ENCODE results near the gene PCNX1. TPM values are rescaled to one million over a fixed set of nuclear protein-coding genes. Genes with fewer than 3 reads are reported as not detected.
"Not testable (repeated sequence)": the region's sequence is repeated elsewhere in the genome, so short reads cannot be mapped to it uniquely, and the experiment has no call there.

PCNX1 gene
- polyA plus RNA-seq, 1 donor: 25.6 TPM

DNA sequence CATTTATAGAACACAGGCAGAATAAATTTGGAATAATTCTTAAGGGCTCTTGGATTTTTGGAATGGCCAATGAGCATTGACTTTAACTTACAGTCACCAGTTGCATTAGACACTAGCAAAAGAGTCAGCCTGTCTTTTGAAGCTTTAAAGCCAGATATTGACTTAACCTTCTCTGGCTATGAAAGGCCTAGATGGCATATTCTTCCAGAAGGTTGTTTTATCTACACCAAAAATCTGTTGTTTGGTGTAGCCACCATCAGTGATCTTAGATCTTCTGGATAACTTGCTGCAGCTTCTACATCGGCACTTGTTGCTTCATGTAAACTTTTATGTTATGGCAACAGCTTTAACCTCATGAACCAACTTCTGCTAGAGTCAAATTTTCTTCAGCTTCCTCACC, 10.4 kb downstream of the PCNX1 start:
- no peak for DNase-seq

DNA sequence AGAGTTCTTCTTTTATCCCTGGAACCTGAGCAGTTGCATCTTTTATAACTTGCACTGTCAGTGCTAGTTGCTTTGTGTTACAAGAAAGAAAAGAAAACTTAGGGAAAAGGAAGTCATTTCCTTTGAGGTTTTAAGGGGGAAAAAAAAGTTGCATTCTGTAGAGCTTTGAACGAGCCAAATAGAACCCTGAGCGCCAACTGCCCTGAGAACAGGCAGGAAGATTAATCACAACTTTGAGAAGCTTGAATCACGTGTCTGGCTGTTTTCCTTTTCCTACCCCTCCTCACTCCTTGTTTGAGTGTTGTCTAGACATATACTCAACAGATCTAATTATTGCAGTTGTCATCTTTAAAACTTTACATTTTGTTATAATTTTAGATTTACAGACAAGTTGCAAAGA, 12.5 kb downstream of the PCNX1 start:
- no peak for DNase-seq

DNA sequence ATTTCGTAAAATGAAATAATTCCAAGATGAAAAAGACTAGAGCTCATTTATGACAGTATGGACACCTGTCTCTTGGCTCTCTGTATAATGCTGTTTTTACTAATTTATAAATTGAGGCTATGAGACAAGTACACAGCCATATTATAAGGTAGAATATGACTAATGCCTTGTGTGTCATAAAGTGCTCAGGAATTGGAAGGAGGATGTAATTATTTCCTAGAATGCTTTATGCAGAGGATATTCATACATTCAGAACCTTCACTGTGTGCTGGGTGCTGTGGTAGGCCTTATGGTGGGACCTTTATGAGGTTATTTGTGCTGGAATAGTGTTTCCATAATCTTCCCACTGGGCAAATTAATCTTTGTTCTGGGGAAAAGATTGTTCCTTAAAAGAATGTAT, 13.3 kb downstream of the PCNX1 start:
- no peak for DNase-seq

DNA sequence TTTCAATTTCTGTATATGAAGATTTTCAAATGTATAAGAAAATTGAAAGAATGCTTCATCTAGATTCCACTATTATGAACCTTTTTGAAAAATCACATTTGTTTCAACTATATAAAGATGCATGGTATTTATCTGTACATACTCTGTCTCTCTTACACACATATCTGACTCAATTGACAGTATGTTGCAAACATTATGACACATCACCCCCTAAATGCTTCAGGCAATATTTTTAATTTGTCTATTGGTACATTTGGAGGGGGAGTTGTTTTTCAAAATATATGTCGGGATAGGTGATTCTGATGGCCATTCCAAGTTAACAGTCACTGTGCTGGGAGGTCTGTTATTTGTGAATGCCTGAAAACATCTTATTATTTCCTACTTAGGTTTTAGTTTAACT, 14.4 kb downstream of the PCNX1 start:
- DNase-seq: no peak

DNA sequence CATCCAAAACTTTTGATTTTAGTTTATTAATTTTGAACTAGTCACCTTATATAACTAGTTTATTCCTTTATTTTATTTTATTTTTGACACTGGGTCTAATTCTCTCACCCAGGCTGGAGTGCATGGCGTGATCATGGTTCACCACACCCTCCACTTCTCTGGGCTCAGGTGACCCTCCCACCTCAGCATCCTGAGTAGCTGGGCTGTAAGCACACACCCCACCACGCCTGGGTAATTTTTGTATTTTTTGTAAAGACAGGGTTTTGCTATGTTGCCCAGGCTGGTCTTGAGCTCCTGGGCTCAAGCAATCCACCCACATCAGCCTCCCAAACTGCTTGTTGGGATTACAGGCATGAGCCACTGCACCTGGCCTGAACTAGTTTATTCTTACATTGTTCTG, 17.3 kb downstream of the PCNX1 start:
- DNase-seq: no peak

DNA sequence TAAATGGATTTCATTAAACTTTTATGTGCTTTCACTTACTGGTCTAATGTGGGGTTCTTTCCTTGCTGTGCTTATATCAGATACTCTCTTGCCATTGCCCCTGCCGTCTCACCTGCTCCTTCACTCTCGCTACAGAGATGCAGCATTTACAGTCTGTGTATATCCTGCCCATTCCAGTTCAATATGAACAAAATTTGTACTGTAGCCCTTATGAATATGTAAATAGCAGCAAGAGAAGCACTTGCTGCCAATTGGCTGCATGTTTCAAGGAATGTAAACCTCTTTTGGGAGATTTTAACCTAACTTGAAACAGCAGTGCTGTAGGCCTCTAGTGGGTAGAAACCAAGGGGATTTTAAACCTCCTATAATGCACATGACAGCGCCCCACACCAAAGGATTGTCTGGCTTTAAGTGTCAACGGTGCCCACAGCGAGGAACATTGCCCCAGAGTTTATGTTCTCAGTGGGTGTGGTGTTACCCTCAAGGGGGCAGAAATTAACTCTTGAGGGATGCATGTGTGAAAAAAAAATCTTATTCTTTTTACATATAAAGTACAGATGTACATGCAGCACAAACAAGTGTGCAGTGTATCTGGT, 19.1 kb downstream of the PCNX1 start:
- DNase-seq: no peak

DNA sequence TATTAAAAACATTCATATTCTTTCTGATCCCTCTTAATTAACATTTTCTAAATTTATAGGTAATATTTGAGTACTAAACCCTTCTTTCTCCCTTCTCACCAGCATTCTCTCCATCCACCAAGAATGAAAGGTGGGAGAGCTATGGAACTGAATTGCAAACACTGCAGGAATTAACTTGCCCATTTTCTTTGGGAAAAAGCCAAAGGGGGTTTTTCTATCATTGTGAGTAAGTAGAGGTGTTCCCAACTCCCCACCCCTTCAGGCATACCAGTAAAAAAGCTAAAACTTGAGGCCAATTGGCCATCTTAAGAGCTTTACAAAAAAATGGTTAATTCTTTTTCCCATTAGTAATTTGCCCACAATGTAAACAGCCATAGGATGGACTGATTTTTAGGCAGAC, 23.7 kb downstream of the PCNX1 start:
- no peak for DNase-seq

DNA sequence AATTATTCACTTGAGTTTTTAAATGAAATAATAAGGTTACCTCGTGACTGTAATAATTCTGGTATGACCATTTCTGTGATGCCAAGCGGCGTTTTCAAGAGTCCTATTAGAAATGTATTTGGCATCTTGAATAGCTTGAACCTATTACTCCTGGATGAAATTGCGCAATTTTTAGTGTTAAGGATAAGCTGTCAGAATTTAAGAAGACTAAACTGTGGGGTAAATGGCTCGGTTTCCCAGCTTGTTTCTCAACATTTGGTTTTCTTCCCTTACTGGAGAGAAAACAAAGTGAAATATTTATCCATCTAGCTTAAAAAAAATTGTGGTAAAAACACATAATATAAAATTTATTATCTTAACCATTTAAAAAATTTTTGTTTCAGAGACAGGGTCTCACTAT, 26.8 kb downstream of the PCNX1 start:
- DNase-seq: no peak

DNA sequence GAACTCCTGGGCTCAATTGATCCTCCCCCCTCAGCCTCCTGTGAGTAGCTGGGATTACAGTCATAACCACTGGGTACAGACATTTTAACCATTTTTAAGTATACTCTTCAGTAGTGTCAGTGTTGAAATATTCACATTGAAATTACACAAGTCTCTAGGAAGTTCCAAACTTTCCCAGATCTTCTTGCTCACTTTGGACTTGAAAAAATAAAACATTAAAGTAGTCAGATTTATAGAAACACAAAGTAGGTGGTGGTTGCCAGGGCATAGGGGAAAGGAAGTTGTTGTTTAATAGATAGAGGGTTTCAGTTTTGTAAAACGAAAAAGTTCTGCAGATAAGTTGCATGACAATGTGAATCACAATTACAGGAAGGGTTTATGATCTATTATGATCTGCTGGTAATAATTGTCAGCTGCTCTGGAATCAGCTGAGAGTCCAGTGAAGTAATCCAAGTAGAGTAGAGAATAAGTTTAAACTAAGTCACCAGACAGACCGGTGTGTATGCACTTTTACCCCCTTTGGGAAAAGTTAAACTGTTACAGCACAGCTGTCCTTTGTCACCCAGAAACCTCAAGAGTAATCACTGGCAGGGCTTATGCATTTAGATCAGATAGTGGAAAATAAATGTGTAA, 27.4 kb downstream of the PCNX1 start:
- no peak for DNase-seq

DNA sequence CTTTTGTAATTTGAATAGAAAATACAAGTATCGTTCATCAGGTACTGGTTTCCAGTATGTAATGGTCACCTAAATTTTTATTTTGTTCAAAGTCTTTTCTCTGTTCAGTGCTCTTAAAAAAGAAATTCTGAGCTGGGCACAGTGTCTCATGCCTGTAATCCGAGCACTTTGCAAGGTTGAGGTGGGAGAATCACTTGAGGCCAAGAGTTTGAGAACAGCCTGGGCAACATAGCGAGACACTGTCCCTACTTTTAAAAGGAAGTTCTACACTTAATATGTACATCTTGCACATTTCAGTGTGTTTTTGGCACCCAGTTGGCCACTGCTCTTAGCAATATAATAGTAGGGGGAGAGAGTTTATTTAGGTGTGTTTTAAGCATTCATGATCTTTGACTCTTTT, 27.9 kb downstream of the PCNX1 start:
- no peak for DNase-seq

DNA sequence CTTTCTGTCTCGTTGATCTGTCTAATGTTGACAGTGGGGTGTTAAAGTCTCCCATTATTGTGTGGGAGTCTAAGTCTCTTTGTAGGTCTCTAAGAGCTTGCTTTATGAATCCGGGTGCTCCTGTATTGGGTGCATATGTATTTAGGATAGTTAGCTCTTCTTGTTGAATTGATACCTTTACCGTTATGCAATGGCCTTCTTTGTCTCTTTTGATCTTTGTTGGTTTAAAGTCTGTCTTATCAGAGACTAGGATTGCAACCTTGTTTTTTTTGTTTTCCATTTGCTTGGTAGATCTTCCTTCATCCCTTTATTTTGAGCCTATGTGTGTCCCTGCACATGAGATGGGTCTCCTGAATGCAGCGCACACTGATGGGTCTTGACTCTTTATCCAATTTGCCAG, 32.4 kb downstream of the PCNX1 start:
- not testable (repeated sequence) for DNase-seq

DNA sequence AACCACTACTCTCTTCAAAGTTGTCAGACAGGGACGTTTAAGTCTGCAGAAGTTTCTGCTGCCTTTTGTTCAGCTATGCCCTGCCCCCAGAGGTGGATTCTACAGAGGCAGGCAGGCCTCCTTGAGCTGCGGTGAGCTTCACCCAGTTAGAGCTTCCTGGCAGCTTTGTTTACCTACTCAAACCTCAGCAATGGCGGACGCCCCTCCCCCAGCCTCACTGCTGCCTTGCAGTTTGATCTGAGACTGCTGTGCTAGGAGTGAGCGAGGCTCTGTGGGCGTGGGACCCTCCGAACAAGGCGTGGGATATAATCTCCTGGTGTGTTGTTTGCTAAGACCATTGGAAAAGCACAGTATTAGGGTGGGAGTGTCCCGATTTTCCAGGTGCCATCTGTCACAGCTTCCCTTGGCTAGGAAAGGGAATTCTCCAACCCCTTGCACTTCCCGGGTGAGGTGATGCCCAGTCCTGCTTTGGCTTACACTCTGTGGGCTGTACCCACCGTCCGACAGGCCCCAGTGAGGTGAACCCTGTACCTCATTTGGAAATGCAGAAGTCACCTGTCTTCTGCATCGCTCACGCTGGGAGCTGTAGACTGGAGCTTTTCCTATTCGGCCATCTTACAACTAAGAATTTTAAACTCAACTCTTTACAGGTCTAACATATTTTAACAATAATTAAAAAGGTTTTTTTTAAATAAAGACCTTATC, 34.5 kb downstream of the PCNX1 start:
- not testable (repeated sequence) for DNase-seq

DNA sequence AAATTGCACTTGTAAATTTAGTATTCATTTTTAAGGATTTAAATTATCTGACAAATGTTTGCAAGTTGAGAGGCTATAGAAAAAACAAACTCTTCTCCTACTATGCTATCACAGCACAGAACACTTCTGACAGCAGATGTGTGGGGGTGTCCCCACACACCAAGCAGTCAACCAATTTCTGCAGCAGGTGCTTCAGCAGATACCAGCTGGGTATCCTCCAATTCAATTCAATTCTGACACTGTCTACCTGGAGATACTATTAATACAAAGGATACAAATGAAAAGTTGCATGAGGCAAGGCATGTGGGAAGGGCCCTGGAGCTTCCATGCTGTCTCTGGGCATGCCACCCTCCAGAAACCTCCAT, 35.1 kb downstream of the PCNX1 start:
- DNase-seq: no peak

DNA sequence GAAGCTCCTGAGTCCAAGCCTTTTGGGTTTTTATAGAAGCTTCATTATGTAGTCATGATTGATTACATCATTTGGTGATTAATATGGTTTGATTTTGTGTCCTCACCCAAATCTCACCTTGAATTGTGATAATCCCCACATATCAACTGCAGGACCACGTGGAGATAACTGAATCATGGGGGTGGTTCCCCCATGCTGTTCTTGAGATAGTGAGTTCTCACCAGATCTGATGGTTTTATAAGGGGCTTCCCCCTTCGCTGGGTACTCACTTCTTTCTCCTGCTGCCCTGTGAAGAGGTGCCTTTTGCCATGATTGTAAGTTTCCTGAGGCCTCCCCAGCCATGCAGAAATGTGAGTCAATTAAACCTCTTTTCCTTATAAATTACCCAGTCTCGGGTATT, 35.5 kb downstream of the PCNX1 start:
- not testable (repeated sequence) for DNase-seq

DNA sequence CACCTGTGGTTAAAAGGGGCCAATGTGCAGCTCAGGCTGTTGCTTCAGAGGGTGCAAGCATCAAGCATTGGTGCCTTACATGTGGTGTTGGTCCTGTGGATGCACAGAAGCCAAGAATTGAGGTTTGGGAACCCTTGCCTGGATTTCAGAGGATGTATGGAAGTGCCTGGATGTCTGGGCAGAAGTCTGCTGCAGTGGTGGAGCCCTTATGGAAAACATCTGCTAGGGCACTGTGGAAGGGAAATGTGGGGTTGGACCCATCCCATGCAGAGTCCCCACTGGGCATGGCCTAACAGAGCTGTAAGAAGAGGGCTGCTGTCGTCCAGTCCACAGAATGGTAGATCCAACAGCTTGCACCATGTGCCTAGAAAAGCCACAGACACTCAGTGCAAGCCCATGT, 36.6 kb downstream of the PCNX1 start:
- DNase-seq: no peak

DNA sequence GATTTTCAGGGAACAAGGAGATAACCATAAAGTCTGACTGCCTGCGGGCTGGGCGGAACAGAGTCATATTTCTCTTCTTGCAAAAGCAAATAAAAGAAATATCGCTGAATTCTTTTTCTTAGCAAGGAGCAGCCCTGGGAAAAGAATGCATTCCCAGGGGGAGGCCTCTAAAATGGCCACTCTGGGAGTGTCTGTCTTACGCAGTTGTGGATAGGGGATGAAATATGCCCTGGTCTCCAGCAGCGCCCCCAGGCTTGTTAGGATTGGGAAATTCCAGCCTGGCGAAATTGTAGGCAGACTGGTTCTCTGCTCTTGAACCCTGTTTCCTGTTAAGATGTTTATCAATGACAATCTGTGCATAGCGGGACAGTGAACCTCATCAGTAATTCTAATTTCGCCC, 40.5 kb downstream of the PCNX1 start:
- no peak for DNase-seq

DNA sequence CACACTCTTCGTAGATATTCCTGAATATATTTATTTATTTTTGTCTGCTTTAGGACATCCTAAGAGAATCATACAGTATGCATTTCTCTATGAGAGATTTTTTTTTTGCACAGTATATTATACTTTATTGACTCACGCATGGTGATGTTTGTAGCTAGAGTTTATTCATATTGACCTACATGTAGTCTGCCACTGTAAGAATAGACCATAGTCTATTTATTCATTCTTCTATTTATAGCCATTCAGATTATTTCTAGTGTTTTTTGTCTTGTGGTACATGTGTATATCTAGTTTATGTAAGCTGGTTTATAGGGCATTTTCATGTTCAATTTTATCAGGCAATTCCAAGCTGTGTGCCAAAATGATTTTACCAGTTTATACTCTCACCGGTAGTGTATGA, 45.2 kb downstream of the PCNX1 start:
- no peak for DNase-seq

DNA sequence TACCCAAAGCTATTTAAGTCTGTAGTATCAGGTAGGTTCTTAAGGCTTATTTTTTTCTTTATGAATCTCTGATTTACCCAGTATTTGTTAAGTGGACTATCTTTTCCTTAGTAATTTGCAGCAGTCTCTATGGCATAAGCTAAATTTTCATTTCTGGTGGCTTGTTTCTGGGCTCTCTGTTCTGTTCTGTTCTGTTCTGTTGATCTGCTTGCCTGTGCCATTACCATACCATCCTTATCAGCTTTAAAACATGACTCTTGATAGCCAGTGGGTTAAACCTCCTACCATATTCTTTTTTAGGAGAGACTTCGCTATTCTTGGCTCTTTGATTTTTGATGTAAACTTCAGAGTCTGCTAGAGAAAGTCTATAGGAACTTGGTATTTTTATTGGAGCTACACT, 46.8 kb downstream of the PCNX1 start:
- no peak for DNase-seq

DNA sequence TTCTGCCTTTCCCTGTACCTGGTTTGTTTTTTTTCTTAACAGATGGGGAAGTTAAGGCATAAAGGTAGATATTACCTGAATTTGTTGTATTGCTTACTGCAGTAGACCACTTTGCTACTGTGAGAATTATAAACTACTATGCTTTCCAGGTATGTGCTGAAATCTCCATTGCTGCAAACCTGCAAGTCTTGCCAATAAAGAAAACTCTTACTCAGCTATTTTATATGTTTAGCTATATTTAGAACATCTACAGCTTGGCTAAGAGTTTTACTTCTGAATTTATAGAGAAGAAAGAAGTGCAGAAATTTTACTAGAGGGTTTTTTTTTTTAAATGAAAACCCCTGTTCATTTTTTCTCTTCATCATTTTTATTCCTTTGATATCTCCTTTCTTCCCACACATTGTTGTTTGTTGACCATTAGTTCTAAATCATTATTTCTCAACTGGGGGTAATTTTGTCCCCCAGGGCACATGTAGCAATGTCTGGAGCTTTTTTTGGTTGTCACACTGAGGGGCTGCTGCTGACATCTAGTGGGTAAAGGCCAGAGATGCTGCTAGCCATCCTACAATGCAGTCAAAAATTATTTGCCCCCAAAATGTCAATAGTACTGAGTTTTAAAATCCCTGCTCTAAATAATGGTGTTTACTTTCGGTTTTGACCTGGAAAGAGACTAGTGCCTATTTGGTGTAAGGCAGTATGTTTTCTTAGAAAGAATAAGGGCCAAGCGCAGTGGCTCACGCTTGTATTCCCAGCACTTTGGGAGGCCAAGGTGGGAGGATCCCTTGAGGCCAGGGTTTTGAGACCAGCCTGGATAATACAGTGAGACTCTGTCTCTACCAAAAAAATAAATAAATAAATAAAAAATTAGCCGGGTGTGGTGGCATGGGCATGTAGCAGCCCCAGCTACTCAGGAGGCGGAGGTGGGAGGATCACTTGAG, 48.6 kb downstream of the PCNX1 start:
- no peak for DNase-seq

DNA sequence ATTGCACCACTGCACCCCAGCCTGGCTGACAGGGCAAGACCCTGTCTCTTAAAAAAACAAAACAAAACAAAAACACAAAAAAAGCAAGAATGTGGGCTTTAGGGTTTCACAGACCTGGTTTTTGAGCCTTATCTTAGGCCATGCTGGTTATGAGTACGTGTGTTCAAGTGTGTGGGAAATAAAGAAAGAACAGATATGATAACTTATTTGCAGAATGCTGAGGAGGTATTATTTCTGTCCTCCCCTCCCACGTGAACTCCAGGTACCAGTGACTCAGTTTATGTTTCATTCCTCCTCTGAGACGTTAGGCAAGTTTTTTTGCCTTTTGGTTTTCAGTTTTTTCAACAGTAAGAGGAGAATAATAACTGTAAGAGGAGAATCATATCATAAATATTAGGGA, 49.3 kb downstream of the PCNX1 start:
- DNase-seq: no peak

DNA sequence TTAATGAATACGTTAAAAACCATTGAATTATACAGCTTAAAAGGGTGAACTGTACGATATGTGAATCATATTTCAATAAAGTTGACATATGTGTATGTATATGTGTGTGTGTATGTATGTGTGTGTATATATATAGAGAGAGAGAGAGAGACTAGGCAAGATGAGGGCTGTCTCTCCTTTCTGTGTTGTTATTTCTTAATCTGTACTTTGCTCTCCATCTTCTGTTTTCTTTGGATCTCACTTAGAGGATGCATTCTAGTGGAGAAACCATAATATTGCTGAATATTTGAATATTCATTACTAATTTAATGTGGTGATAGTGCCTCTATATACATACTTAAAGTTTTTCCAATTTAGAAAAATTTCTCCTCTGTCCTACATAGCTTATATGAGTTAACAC, 50.5 kb downstream of the PCNX1 start:
- no peak for DNase-seq

DNA sequence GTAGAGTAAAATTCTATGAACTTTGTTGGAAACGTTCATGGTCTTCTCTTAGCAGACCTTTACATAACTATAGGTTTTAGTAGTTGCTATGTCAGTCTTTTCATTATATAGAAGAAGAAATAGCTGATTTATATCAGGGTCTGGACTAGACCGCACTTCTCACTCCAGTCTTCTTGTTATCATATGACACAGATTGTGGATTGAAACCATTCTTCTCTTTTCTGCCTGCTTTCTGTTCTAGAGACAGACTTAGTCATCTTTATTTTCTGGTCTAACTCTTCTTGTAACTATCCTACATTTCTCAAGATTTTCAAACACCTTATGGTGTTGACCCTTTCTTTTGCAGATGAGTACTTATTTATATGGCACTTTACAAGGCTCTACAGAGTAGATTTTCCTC, 55.7 kb downstream of the PCNX1 start:
- no peak for DNase-seq

DNA sequence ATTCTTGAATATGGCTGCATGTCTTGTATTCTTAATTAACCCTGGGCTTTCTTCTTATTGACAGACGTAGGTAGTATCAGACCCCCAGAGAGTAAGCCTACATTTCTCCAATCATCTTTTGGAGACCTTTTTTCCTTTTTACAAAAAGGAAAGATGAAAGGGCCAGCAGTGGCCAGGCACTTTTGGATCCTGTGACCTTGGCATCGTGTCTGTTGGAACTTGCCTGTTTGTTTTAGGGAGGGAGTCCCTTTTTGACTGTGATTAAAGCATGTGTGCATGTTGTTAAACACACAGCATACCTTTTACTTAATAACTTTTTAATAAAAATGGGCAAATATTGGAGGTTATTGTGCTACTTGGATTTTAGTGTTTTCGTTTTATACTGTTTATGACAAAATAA, 57.2 kb downstream of the PCNX1 start:
- DNase-seq: no peak
